ENCODE measurements around the gene C12orf43.

Gene C12orf43

DNA sequence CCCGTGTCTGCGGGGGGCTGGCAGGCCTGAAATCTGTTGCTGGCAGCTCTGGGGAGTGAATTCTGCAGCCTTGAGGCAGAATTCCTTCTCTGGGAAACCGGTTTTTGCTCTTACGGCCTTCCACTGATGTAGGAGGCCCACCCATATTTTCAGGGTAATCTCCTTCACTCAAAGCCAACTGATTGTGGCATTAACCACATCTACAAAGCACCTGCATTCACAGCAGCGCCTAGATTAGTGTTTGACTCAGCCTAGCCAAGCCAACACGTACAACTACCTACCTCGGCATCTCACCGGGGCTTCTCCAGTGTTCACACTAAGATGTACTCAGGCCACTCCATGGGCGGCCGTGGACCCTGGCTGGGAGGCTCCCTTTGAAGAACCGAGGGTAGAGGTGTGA lies 15.8 kb downstream of the C12orf43 start:
- no peak for DNase-seq (ENCODE audit: insufficient read length, low spot score)
- FAIRE-seq: no peak

DNA sequence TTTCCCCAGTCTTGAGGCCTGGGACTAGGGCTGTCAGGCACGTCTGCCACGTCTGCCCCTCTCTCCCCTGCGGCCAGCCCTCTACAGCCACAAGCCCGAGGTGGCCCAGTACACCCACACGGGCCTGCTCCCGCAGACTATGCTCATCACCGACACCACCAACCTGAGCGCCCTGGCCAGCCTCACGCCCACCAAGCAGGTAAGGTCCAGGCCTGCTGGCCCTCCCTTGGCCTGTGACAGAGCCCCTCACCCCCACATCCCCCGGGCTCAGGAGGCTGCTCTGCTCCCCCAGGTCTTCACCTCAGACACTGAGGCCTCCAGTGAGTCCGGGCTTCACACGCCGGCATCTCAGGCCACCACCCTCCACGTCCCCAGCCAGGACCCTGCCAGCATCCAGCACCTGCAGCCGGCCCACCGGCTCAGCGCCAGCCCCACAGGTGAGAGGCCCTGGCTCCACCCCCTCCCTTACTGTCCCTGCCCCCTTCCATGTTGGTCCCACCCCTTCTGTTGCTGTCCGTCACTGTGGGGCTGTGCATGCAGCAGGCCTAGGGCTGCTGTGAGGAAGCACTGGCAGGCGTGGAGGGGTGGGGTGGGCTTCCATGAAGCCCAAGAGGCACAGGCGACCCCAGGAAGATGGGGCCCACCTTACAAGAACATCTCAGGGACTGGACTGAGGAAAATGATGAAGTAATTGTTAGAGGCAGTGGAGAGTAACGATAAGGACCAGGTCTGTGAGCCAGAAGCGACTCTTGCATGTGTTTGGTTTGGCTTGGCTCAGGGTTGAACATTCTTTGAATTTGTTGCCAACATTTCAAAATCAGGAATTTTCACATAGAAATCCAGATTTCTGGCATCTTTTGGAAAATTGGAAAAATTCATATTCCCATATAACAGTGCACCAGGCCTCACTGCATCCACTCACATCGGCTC lies 16.8 kb downstream of the C12orf43 start:
- FAIRE-seq (no peak), DNase-seq (ENCODE audit: insufficient read length, low spot score) (no peak)

DNA sequence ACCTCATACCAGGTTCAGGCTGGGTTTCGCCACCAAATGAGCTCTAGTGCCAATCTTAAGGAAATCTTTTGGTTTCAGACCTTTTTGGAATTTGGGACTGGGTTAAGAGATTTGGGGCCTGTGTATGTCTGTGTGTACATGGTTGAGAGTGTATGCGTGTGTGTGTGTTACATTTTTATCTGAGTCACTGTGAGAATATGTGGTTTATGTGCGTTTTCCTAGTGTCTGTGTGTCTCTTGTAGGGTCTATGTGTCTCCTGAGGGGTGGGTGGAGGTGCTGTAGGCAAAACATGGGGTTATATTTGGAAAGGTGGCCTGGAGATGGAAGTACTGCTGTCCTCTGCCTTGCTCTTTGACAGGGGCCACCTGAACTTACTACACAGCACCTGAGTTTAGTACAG lies 17.9 kb downstream of the C12orf43 start:
- DNase-seq (ENCODE audit: insufficient read length, low spot score): no peak
- peak; percentile 23 for FAIRE-seq

DNA sequence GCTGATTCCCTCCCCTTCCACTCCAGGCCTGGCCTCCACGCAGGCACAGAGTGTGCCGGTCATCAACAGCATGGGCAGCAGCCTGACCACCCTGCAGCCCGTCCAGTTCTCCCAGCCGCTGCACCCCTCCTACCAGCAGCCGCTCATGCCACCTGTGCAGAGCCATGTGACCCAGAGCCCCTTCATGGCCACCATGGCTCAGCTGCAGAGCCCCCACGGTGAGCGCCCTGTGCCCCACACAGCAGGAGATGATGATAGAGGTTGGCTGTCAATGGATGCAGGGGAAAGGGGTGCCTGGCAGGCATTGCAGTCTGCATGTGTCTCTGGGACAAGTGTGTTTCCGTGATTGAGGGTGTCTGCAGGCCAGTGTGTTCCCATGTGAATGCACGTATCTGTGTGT lies 18.8 kb downstream of the C12orf43 start:
- FAIRE-seq (no peak), DNase-seq (ENCODE audit: insufficient read length, low spot score) (no peak)

DNA sequence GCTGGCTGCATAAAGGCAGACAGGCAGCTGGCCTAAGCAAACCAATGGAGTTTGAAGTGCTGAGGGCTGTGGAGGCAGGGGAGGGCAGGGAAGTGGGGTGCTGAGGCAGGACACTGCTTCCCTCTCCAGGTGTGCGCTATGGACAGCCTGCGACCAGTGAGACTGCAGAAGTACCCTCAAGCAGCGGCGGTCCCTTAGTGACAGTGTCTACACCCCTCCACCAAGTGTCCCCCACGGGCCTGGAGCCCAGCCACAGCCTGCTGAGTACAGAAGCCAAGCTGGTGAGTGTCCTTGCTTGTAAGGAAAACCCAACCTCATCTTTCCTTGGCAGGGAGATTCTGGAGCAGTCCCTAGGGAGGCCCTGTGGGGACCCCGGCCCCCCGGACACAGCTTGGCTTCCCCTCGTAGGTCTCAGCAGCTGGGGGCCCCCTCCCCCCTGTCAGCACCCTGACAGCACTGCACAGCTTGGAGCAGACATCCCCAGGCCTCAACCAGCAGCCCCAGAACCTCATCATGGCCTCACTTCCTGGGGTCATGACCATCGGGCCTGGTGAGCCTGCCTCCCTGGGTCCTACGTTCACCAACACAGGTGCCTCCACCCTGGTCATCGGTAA lies 20.0 kb downstream of the C12orf43 start:
- no peak for DNase-seq (ENCODE audit: insufficient read length, low spot score)
- FAIRE-seq: no peak

DNA sequence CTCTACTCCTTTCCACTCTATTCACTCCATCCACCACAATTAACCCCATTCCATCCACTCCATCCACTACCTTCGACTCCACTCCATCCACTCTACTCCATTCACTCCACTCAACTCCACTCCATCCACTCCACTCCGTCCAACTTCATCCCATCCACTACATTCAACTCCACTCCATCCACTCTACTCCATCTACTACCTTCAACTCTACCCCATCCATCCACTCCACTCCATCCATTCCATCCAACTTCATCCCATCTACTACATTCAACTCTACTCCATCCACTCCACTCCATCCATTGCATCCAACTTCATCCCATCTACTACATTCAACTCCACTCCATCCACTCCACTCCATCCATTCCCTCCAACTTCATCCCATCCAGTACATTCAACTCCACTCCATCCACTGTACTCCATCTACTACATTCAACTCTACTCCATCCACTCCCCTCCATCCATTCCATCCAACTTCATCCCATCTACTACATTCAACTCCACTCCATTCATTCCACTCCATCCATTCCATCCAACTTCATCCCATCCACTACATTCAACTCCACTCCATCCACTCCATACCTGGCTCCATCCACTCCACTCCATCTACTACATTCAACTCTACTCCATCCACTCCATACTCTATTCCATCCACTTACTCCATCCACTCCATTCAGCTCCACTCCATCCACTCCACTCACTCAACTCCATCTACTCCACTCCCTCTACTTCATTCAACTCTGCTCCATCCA lies 21.5 kb downstream of the C12orf43 start:
- FAIRE-seq (peak; percentile 87), DNase-seq (ENCODE audit: insufficient read length, low spot score) (no peak)

DNA sequence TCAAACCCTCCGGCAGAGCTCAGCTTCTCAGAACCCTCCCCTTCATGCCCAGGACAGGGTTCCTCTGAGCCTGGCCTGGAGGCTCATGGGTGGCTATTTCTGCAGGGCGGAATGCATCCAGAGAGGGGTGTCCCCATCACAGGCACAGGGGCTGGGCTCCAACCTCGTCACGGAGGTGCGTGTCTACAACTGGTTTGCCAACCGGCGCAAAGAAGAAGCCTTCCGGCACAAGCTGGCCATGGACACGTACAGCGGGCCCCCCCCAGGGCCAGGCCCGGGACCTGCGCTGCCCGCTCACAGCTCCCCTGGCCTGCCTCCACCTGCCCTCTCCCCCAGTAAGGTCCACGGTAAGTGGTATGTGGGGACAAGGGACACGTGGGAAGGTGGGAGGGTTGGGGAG lies 22.2 kb downstream of the C12orf43 start:
- FAIRE-seq: no peak
- no peak for DNase-seq (ENCODE audit: insufficient read length, low spot score)

DNA sequence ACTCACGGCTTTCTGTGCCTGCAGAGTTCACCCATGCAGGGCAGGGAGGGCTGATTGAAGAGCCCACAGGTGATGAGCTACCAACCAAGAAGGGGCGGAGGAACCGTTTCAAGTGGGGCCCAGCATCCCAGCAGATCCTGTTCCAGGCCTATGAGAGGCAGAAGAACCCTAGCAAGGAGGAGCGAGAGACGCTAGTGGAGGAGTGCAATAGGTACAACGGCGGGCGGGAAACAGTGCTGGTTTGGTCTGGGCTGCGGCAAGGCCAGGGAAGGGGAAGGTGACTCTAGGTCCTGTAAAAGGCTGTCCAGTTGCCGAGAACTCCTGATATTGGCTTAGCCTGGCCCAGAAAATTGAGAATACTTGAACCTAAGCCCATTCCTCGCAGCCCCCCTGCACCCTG lies 22.8 kb downstream of the C12orf43 start:
- FAIRE-seq (no peak), DNase-seq (ENCODE audit: insufficient read length, low spot score) (no peak)

DNA sequence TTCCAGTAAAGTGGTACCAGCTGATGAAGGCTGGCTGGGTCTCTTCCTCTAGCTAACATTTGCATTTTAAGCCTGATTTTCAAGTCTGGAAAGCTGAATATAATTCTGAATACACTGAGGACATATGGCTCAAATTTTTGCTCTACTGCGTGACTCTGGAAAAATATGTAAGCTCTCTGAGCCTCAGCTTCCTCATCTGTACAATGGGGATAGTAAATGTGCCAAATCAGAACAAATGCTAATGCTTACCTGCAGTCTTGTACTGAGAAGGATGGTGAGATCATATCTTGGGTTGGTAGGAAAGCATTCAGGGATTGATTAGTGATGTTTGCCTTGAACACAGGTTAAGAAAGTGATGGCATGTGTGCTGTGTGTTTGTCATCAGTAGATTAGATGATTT lies 23.3 kb downstream of the C12orf43 start:
- FAIRE-seq (no peak), DNase-seq (ENCODE audit: insufficient read length, low spot score) (no peak)

DNA sequence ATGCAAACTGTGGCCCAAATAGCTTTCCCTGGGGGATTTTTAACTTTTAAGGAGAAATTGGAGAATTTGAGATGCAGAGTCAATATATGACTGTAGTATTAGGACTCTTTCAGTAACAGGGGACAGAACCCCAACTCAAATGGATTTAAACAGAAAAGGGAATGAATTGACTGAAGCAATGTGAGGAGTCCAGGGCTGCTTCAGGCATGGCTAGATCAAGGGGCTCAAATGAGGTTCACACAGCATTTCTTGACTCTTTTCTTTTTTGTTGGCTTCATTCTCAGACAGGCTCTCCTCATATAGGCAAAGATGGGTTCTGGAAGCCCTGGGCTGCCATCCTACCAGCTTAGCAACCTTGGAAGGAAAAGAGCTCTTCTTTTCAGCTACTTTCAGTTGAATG lies 24.3 kb downstream of the C12orf43 start:
- DNase-seq (ENCODE audit: insufficient read length, low spot score) (no peak), FAIRE-seq (no peak)

DNA sequence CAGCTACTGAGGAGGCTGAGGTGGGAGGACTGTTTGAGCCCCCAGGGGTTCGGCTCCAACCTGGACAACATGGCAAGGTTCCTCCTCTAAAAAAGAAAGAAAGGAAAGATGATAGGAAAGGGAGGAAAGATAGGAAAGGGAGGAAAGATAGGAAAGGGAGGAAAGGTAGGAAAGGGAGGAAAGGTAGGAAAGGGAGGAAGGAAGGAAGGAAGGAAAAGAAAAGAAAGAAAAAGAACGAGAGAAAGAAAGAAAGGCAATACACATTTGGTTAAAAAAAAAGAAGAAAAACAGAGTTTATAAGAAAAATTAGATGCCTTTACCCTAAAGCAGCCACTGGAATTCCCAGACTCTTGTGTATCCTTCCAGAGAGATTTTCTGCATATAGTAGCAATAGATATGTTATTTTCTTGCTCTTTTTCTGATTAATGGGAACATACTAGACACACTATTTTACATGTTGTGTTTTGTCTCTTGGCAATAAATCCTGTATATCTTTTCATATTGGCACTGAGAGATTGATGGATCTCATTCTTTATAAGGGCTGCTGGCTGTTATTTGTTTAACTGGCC lies 25.7 kb downstream of the C12orf43 start:
- FAIRE-seq: no peak
- DNase-seq (ENCODE audit: insufficient read length, low spot score): no peak

DNA sequence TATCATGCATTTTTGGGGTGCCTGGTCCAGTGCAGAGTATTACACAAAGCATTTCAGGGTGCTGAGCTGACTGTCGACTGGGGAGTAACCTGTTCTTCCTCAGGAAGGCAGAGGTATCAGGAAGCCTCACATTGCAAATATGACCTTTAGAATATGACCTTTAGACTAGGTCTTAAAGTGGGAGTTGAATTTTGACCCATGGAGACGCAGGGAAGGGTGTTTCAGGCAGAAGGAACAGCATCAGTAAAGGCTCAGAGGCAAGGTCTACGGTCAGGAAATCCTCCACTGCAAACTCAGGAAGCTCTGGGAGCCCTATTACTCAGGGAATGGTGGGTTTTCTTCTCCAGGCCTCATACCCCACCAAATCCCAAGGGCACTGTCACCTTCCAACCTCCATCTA lies 26.6 kb downstream of the C12orf43 start:
- FAIRE-seq (no peak), DNase-seq (ENCODE audit: insufficient read length, low spot score) (no peak)

DNA sequence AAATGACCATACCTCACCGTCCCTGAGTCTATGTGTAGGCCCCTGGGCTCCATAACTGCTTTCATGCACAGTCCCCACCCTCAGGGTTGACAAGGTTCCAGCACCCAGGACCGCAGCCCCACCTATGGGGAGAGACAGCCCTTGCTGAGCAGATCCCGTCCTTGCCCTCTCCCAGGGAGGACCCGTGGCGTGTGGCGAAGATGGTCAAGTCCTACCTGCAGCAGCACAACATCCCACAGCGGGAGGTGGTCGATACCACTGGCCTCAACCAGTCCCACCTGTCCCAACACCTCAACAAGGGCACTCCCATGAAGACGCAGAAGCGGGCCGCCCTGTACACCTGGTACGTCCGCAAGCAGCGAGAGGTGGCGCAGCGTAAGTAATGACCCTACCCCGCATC lies 27.6 kb downstream of the C12orf43 start:
- no peak for DNase-seq (ENCODE audit: insufficient read length, low spot score)
- FAIRE-seq: peak; percentile 26

DNA sequence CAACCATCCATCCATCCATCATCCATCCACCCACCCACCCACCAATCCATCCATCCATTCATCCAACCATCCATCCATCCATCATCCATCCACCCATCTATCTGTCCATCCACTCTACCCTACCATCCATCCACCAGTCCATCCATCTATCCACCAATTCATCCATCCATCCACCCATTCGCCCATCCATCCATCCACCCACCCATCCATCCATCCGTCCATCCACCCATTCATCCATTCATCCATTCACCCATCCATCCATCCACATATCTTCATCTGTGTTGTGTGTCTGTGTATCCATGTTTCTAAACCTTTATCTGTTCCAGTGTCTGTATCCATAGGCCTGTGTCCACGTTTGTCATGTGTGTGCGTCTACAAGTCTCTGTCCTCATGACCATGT lies 28.1 kb downstream of the C12orf43 start:
- FAIRE-seq (no peak), DNase-seq (ENCODE audit: insufficient read length, low spot score) (no peak)

DNA sequence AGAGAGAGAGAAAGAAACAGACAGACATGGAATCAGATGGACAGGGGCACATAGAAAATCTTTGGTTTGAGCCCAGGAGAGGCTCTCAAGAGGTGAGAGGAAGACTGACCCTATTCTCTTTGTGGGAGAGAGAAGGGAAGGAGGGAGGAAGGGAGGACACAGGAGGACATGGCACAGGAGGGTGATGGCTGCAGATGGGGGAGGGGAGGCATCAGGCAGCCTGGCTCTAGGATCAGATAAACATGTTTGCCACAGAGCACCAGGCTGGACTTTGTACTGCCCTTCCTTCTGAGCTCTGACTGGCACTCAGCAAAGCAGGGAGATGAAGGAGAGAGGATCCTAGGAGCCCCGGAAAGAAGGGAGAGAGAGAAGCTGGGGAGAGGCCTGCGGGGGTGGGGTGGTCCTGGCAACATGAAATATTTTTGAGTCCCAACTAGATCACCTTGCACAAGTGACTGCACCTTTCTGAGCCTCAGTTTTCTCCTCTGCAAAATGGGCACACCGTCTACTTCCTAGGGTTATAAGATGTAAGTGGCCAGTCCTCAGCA lies 31.9 kb downstream of the C12orf43 start:
- no peak for DNase-seq (ENCODE audit: insufficient read length, low spot score)
- FAIRE-seq: no peak

DNA sequence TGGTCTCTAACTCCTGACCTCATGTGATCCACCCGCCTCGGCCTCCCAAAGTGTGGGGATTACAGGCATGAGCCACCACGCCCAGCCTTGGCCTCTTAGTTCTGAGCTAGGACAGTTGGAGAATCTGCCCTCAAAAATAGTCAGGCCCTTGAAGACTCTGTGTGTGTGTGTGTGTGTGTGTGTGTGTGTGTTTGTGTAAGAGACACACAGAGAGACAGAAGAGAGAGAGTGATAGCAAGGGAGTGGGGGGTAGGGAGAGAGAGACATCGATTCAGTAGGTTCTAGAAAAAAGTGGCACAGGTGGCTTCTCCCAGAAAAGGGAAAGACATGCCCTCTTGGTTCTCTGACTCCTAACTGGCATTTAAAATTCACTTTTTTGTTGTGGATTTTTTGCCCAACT lies 32.5 kb downstream of the C12orf43 start:
- FAIRE-seq (no peak), DNase-seq (ENCODE audit: insufficient read length, low spot score) (no peak)

DNA sequence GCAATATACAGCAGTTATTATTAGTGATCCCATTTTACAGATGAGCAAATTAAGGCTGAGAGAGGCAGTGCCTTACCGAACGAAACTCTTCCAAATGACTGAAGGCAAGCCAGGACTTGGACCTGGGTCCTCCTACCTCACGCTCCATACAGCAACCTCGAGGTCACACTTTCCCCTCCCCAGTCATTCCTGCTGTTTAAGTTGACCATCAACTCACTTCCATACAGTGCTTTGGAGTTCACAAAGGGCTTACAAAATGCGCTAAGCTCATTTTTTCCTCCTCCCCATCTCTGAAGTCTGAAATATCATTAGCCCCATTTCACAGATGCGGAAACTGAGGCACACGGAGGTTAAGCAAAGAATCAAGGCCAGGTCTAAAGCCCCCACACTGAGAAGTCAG lies 33.6 kb downstream of the C12orf43 start:
- DNase-seq (ENCODE audit: insufficient read length, low spot score): no peak
- FAIRE-seq: no peak

DNA sequence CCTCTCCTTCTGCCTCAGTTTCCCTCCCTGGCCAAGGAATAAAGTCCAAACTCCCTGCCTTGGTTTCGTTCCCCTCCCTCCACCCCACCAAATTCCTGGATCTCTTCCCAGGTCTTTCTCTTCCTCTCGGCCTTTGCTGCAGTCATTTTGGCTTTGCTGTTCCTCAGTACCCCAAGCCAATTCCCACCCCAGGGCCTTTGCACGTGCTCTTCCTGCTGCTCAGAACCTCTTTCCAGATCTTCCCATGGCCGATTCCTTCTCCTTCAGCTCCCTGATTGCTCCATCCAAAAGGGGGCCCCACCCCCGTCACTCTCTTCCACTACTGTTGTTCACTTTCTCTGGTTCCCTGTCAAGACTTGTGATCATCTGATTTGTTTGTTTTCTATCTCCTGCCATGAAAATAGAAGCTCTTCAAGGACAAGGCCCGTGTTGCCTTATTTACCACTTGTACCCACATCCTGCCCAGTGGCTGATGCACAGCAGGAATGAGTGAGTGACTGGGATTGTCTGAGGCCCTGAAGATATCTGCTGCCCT lies 34.8 kb downstream of the C12orf43 start:
- FAIRE-seq (no peak), DNase-seq (ENCODE audit: insufficient read length, low spot score) (no peak)

DNA sequence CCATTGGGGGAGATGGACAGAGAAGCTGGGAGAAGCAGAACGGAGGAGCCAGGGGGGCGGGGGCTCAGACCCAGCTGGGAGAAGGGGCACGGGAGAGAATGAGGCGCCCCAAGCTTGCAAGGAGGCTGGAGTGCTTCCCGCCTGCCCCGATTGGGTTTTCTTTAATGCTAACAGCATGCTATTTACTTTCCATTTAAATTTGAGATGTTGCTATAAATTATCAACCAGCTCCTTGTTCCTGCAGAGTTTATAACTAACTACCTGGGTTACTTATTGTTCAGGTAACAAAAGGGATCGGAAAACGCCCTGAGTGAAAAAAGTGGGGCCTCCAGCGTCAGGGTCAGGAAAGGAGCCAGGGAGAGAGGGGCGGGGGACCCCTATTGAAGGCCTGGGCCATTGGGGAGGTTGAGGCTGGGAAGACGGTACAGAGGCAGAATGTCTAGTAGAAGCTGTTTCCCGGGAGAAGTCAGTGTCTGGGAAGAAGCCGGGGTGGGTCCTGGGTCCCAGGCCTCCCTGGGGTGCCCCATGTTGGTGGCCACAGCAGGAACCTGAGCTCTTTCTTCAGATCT lies 35.4 kb downstream of the C12orf43 start:
- DNase-seq (ENCODE audit: insufficient read length, low spot score): no peak
- FAIRE-seq: no peak
